Osteocyte (in vitro differentiated cells): Measurements from ENCODE around the gene CKLF. TPM values are rescaled to one million over a fixed set of nuclear protein-coding genes. Genes with fewer than 3 reads are reported as not detected.
"Not testable (repeated sequence)": the region's sequence is repeated elsewhere in the genome, so short reads cannot be mapped to it uniquely, and the experiment has no call there.

ENCODE experiments used
- DNase-seq: peaks from one replicate; pipeline ENCODE4 v3.0.0; 2021; ENCODE audit warnings: mixed read lengths; ENCODE audit not compliant: unreplicated experiment; ENCODE audit errors: extremely low spot score
- H3K27ac Mint-ChIP-seq: one replicate; pipeline ENCODE4 v1.8.0; 2021; ENCODE audit warnings: mild to moderate bottlenecking, mixed read lengths; ENCODE audit not compliant: unreplicated experiment
- H3K27me3 Mint-ChIP-seq: one replicate; pipeline ENCODE4 v1.8.0; 2021; ENCODE audit warnings: mixed read lengths; ENCODE audit not compliant: unreplicated experiment
- H3K36me3 Mint-ChIP-seq: one replicate; pipeline ENCODE4 v1.8.0; 2021; ENCODE audit warnings: mixed read lengths; ENCODE audit not compliant: unreplicated experiment
- H3K4me1 Mint-ChIP-seq: one replicate; pipeline ENCODE4 v1.8.0; 2021; ENCODE audit warnings: mixed read lengths; ENCODE audit not compliant: unreplicated experiment
- H3K4me3 Mint-ChIP-seq: one replicate; pipeline ENCODE4 v1.8.0; 2021; ENCODE audit warnings: mild to moderate bottlenecking, moderate library complexity, mixed read lengths; ENCODE audit not compliant: unreplicated experiment
- H3K9me3 Mint-ChIP-seq: one replicate; pipeline ENCODE4 v1.8.0; 2021; ENCODE audit warnings: mixed read lengths; ENCODE audit not compliant: unreplicated experiment
- CTCF ChIP-seq: fragments of 200-600 bp; sonication (generic); IDR thresholded peaks from 2 replicates; pipeline ENCODE4 v1.5.0; 2021; ENCODE audit warnings: antibody characterized with exemption, mild to moderate bottlenecking, moderate library complexity
- total RNA-seq: library from RNA; stranded (reverse); gene quantifications from 2 replicates; pipeline ENCODE4 v1.2.1, GENCODE V29; 2021

Gene CKLF
- total RNA-seq, 1 donor from 2014 or later: 41.5 TPM

GRCh38 chr16:66609139-66609510 is 56.7 kb downstream of the CKLF start:
- peak overlapping the region; percentile 60 for H3K27ac Mint-ChIP-seq
- H3K27me3 Mint-ChIP-seq: no peaks in the 10 kb centered on the region
- H3K36me3 Mint-ChIP-seq: peaks cover 24% of the 10 kb centered on the region
- DNase-seq: no peak
- TF ChIP-seq CTCF: no peak
- no peak overlapping the region for H3K4me3 Mint-ChIP-seq
- H3K9me3 Mint-ChIP-seq: no peaks in the 10 kb centered on the region
- H3K4me1 Mint-ChIP-seq: peaks cover 28% of the 10 kb centered on the region

DNA sequence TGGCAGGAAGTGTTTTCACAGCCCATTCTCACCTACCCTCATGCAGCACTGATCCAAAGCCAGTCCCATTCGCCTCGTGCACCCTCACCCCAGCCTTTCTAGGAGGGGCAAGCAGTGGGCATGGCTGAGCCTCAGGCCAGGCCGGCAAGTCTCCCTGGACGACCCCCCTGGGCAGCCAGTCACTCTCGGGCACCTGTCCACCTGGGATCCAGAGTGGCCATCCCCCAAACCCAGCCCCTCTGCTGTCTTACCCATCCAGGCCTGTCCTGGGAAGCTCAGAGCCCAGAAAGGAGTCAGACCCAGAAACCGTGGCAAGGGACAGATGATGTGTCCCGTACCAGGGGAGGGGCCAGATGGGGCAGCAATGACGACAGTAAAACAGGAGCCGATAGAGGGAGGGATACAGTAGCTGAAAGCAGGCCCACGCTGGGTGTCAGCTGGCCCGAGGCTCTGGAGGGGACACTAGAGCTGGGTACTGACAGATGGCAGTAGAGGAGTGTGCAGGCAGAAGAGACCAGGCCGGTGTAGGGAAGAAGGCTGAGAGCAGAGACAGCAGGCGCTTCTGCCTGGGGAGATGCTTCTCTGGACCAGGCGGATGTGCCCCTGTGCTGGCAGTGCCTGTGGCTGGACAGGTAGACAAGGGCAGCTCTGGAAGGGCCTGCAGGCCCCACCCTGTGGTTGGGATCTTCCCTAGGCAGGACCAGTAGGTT is 57.9 kb downstream of the CKLF start:
- Mint-ChIP-seq H3K4me1 (peaks cover 34% of the 10 kb centered on the region), H3K27me3 (no peaks in the 10 kb centered on the region), H3K27ac (no peak overlapping the region), H3K36me3 (peaks cover 24% of the 10 kb centered on the region), H3K4me3 (no peak overlapping the region), H3K9me3 (no peaks in the 10 kb centered on the region)
- no peak for TF ChIP-seq CTCF
- DNase-seq: no peak

- H3K4me1 Mint-ChIP-seq: peaks cover 39% of the 10 kb centered on the region
These were observed 59.5 kb downstream of the CKLF start for GRCh38 chr16:66611911-66612310.

GRCh38 chr16:66612422-66612821 is 60.0 kb downstream of the CKLF start:
- TF ChIP-seq CTCF: no peak
- H3K4me3 Mint-ChIP-seq: no peak overlapping the region
- peaks cover 24% of the 10 kb centered on the region for H3K36me3 Mint-ChIP-seq
- no peaks in the 10 kb centered on the region for H3K27me3 Mint-ChIP-seq
- DNase-seq: no peak
- H3K9me3 Mint-ChIP-seq: no peaks in the 10 kb centered on the region
- H3K27ac Mint-ChIP-seq: no peak overlapping the region
- peaks cover 40% of the 10 kb centered on the region for H3K4me1 Mint-ChIP-seq

More at GRCh38 chr16:66611911-66612310, 59.5 kb downstream of the CKLF start:
- peaks cover 24% of the 10 kb centered on the region for H3K36me3 Mint-ChIP-seq
- not testable (repeated sequence) for H3K27me3 Mint-ChIP-seq, DNase-seq, H3K27ac Mint-ChIP-seq, H3K4me3 Mint-ChIP-seq, H3K9me3 Mint-ChIP-seq

- TF ChIP-seq CTCF: no peak
- Mint-ChIP-seq H3K36me3 (peaks cover 24% of the 10 kb centered on the region), H3K4me3 (no peak overlapping the region), H3K9me3 (no peaks in the 10 kb centered on the region), H3K27ac (peak overlapping the region; percentile 50), H3K27me3 (no peaks in the 10 kb centered on the region), H3K4me1 (peaks cover 47% of the 10 kb centered on the region)
- no peak for DNase-seq
These were observed 61.9 kb downstream of the CKLF start for GRCh38 chr16:66614161-66614802.

Other genes starting within 250 kb of the CKLF start
- gene CDH5, start 185.9 kb upstream of the CKLF start, total RNA-seq: 0.31 TPM in 1 of 2 replicates, not detected in the other
- 0.39 and 0.97 TPM in 2 replicates for gene BEAN1, start 125.3 kb upstream of the CKLF start, total RNA-seq
- 33.2 and 37.4 TPM in 2 replicates for gene TK2, start 2.5 kb upstream of the CKLF start, total RNA-seq
- gene CMTM1, start 13.9 kb downstream of the CKLF start, total RNA-seq: 7.8 and 8.0 TPM in 2 replicates
- gene CMTM2, start 26.9 kb downstream of the CKLF start, total RNA-seq: not detected in 2 replicates
- gene CMTM3, start 52.1 kb downstream of the CKLF start, total RNA-seq: 96.3 and 104 TPM in 2 replicates
- gene CMTM4, start 144.2 kb downstream of the CKLF start, total RNA-seq: 22.8 and 24.4 TPM in 2 replicates
- gene DYNC1LI2, start 199.0 kb downstream of the CKLF start, total RNA-seq: 139 and 151 TPM in 2 replicates
- gene TERB1, start 249.0 kb downstream of the CKLF start, total RNA-seq: 0.18 and 0.43 TPM in 2 replicates